HG03280 (cell line): ENCODE data around the gene RERE.

ENCODE experiments used
- ATAC-seq: cut with Tn5 transposase; IDR thresholded peaks from one replicate; pipeline ENCODE4 v1.9.1; 2021; ENCODE audit warnings: mild to moderate bottlenecking, moderate library complexity; ENCODE audit not compliant: unreplicated experiment

Gene RERE

DNA sequence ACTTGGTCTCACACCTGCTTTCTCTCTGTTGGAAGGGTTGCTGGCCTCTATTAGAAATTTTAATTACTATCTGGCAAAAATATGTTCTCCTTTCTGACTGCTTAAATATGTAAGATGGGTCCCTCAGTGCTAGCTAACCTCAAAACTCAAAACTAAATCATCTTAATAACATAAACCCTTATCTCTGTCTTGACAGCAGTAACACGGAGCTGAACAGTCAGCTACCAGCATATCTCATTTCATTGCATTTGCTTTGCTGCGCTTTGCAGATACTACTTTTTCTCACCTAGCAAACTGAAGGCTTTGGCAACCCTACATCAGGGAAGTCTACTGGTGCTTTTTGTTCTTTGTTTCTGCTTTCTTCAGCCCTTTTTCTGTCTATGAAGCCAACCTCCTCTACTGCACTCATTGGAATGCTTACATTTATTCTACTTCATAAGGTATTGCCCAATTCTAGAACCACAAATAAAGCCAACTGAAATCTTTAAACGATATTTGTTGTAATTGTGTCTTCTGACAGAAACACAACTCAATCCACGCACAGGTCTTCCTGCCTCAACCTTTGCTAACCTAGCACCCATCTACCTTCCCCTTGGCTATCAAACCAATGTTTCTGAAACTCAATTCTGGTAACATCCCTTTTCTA lies 95.6 kb downstream of the RERE start:
- no peak for ATAC-seq

DNA sequence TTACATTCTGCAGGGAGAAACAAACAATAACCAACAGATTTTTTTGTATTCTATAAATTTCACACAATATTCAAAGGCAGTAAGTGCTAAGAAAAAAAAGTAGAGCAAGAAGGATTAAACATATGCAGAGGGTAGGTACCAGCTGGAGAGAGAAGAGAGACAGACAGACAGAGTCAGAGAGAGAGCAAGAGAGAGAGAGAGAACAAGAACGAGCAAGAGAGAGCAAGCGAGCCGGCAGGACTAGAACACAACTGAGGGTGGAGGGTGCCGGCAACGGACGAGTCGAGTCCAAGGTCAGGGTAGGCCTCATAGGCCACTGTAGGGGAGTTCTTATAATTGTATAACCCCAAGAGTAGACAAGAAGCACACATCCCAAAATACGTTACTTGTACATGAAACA lies 97.1 kb downstream of the RERE start:
- ATAC-seq = no peak

DNA sequence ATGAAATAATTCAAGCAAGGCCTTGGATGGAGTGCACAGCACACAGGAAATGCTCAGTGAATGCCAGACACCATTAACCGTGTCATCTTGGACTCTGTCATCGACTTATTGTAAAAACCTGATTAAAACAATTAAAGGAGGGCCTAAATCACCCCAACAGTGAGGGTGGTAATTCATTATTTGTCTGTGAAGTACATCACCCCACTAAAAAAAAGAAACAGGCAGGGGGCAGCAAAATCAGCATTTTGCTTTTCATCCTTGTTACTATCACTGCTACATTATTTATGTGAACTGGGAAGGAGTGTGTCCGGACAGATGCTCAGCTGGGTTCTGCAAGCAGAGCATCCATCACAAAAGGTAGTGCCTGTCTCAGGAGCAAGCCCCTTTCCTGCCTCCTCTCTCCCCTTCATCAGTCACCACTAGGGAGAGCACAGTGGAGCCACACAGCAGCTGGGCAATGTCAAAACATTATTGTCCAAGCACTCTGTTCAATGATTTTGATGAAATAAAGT lies 98.5 kb downstream of the RERE start:
- no peak for ATAC-seq

DNA sequence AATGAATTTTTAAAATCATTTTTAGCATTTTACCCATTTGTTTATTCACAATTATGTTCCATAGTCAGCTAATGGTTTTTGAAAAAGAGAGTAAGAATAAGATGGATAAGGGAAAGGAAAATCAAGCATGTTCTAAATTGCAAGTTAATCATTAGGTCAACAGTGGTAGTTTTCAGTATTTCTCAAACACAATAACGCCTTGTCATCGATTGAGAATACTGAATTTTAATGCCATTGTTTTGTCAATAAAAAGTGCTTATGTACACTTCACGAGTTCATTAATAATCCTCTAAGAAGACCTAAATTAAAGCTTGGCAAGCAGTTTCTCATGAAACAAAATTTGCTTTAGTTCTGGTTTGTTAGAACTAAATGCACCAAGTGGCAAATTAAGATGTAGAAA lies 100.3 kb downstream of the RERE start:
- no peak for ATAC-seq

DNA sequence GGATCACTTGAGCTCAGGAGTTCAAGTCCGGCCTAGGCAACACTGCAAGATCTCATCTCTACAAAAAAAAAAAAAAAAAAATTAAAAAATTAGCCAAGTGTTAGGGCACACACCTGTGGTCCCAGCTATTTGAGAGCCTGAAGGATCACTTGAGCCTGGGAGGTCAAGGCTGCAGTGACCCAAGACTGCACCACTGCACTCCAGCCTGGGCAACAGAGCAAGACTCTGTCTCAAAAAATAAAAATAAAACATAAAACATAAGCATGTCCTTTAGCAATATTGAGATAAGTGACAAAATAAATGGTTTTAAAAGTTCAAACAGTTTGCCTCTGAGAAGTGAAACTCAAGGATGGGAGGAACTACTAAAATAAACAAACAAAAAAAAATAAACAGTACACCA lies 101.2 kb downstream of the RERE start:
- ATAC-seq = no peak

DNA sequence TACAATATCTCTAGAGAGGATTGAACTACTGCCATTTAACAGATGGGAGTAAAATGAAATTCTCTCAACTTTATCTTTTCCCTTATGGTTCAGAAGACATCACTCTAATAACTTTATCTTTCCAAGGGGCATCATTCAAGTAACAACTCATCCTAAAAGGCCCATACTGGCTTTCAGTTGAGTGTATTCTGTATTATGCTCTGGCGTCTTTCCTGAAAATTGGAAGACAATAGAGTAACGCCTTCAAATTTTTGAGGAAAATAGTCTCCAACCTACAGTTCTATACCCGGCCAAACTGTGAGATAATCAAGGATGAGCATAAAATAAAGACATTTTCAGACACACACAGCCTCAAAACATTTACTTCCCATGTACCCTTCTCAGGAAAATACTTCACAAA lies 103.3 kb downstream of the RERE start:
- ATAC-seq = no peak

DNA sequence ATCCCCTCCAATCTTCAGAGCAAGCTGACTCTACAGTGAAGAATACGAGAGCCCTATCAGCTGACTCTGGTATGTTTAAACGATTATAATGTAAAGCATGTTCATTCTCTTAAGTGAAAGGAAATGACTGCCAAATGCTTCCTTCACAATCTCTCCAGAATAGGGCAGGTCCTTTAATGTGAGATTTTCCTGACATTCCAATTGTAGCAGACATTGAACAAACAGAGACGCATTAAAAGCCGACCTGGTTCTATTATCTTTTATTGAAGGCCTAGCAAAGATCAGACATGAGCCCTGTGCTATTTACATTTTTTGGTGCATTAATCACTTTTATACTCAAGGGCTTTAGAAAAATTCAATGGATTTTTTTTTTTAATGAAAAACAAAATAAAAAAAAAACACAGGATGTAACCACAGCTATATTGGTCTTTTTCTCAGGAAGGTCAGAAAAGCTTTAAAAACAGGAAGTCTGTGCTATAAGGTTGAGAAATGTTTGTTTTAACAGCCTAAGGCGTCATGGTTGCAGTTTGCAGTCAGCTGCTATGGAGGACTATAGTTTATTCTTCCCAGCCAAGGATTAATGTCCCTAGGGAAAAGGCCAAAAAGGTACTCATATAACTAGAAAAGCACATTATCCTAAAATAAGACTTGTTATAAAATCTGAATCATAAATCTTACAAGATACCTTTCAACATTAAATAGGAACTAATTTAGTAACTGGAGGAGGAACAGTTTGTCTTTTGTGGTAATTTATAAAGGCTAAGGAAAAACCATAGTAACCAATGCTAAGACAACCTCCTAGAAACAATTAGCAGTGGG lies 104.8 kb downstream of the RERE start:
- no peak for ATAC-seq

DNA sequence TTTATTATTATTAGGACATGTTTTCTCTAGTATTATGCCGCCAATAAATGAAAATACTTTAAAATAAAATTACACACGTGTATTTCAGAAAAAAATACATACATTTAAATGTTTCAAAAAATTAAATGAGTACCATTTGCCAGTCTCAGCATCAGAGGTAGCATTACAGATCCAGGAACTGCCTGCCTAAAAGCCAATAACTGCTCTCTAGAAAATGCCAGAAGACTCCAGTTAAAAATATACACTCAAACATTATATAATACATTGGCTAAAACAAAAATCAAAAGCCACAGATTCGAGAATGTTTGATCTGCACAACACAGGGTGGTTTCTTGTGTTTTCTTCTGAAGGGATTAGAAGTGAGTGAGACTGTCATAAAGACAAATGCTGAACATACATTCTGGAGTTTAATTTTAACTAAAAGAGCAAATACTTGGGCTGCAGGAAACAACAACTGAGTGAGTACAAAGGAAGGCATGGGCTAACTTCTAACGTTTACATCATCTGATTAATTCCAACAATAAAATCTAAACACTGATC lies 105.5 kb downstream of the RERE start:
- no peak for ATAC-seq

DNA sequence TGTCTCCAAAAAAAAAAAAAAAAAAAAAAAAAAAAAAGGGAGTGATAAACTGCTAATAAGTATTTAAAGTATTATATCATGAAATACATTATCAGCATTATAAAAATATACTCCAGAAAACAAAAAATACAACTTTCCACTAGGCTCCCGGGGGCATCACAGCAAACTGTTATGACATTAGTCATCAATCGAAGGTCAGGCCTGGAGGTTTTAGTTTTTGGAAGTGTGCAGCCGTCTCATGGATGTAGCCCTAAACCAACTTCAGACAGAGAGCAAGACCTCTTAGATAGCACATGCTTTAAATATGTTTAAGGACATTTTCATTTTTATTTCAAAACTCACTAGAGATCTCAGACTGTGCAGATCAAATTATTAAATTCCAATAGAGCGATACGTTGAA lies 106.3 kb downstream of the RERE start:
- ATAC-seq = no peak

DNA sequence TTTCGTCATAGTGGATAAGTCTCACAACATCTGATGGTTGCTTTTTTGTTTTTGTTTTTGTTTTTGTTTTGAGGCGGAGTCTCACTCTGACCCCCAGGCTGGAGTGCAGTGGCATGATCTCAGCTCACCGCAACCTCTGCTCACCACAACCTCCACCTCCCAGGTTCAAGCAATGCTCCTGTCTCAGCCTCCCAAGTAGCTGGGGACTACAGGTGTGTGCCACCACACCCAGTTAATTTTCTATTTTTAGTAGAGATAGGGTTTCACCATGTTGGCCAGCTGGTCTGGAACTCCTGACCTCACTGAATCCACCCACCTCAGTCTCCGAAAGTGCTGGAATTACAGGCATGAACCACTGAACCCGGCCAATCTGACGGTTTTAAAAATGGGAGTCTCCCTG lies 109.2 kb downstream of the RERE start:
- no peak for ATAC-seq

DNA sequence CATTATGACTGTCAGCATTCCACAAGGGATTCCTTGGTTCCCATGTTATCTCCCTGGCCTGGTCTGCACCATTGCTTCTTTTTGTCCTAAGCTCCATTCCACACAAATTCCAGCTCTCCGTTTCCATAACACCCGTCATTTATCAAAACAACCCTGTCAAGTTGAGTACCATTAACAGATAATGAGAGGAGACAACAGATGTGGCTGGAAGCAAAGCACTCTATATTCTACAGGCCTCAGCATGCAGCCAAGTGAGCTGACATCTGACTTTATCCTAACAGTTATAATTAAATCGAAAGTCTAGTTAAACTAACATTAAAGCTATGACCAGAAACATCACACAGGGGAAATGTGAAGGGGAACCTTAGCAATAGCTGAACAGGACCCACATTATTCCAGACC lies 110.4 kb downstream of the RERE start:
- ATAC-seq = no peak

DNA sequence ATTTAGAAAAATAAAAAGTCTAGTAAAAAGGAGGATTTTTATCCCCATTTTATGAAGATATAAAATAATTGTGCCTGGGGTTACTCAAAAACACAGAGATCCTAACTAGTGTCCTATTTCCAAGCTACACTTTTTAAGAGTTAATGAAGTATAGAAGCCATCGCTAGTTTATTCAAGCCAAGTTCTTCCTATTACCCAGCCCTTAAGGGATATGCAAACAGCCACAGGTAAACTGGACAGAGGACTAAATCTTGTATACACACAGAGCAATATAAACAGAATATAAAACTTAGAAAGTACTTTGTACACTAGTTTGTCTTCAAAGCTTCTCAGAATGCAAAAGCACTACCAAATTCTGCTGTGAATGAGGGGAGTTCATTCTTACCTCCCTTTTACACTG lies 111.1 kb downstream of the RERE start:
- ATAC-seq = no peak

DNA sequence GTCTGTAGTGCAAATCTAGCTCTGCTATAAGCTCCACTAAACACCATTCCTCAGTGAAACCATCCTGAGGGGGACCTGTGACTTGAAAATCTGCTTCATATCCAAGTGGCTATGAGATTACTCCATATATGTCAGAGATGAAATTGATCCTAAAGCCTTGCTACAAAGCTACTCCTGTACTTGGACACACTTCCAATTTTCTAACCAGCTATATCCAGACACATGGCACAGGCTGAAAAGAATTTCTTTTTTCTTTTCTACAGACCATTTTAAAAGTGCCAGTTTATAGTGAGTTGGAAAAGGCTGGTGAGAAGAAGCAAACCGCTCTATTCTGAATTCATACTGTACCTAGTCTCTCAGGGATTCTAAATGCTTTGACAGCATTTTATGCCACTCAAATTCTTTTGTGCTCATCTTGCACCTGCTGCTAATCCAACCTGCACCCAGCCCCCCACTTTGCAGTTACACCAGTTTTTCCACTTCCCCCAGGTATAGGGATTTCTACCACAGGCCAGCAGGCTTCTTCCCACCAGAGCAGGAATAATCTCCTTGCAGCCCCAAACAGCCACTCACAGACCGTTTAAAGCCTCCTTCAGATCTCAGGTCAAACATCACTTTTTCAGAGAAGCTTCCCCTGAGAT lies 112.5 kb downstream of the RERE start:
- ATAC-seq = no peak

DNA sequence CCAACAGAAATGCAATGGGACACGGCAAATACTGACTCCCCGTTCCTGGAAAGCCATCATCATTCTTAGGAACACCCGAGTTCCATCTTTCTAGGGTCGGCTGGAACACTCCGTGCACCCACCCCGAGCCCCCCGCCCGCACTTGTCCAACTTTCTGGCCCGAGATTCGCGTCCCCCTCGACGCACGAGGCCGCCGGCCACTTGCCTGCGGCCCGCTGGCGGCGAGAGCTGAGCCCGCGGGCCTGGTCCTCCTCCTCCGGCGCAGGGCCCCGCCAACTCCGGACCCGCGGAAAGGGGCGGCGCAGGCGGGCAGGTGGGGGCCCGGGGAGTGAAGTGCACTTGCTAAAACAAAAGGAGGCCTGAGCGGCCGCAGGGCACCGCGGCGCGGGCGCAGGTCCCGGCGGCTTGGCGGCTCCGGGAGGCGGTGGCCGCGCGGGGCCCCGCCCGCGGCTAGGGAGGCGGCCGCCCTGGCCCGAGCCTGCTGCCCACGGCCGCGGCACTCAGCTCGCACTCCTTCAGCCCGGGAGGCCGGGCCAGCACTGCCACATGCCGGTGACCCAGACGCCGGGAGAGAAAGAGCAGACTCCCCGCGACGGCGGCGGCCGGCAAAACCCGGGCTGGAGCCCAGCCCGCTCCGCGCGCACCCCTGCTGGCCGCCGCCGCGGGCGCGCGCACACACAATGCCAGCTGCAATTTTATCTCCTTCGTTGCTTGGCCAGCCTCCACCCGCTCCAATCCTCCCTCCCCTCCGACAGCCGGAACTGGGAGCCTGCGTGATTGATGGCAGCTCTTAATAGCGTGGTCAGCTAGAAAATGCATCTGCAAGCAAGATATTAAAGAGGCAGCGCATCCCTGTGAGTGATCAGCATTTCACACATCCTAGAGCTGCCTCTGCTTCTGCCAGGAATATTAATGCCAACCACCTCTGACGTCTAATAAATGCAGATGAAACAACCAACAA lies 114.3 kb downstream of the RERE start:
- peak; percentile 74 for ATAC-seq

DNA sequence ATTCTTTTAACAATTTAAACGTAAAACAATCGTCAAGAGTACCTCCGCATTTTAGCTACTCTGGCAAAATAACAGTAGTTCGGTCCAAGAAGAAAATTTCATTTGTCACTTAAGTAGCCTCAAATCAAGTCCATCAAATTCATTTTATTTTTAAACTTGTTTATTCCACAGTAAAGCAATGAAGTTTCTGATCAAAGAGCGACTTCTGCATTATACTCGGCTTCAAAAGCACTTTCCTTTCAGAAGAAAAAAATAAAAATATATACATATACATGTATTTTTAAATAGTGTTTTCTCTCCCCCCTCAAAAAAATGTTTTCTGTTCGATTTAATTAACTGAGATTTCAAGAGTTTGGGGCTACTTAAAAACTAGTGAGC lies 115.0 kb downstream of the RERE start:
- no peak for ATAC-seq

DNA sequence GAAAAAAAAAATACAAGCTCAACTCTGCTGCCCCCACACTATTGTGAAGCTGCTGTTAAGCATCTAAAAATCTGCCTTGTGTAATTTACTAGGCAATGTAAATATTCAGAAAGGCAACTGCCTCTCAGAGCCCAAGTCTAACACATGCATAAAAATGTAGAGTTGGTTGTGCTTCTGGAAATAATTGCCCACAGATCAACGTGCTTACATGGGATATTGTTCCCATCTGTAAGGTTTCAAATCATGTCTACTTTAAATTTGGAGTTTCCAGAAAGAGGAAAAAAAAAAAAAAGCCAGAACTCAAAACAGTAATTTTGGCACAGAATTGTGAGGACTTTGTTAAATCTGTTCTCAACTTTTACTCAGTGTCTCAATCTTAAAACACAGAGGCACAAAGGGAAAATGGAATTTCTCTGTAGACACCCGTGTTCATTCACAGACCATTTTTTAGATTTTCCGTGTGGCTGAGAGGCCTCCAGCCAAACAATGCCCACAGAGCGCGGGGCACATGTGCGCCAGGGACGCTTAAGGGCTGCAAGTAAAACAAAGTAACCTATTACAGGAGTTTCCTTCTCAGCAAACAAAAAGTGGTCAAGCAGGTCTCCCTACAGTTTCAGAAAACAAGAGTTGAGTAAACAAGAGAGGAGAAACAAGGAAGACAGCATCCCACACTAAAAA lies 115.5 kb downstream of the RERE start:
- no peak for ATAC-seq

DNA sequence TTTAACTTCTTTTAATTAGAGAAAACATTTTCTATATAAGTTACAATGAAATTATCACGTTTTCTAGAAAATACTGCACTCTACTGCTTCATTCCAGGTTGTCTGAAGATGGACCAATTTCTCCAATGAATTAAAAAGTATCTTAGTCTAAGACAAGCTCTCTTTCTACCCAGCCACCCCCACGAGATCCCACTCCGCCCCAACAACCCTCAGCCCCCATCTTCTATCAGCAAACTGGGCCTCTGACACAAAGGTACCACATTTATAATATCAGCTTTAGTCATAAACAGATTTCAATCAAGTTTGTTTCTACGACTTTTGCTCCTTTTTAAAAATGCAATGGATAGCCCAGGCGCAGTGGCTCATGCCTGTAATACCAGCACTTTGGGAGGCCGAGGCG lies 117.8 kb downstream of the RERE start:
- no peak for ATAC-seq

DNA sequence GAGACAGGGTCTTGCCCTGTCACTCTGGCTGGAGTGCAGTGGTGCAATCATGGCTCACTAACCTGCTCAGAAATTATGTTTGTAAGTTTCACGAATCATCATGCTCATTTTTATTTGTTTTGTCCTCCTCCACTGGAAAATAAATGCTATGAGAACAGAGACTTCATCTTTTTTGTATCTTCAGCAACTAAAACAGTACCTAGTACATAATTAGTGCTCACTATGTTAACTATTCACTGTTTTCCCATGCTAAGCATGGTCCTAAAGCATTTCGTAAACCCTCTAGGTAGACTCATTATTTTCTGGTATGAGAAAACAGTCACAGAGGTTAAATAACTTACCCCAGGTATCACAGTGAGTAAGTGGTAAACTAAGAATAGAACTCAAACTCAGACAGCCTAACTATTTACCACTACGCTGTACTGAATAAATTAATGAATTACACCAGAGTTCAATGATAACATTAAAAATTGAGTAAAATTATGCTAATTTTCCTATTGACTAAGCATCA lies 118.4 kb downstream of the RERE start:
- ATAC-seq = no peak

DNA sequence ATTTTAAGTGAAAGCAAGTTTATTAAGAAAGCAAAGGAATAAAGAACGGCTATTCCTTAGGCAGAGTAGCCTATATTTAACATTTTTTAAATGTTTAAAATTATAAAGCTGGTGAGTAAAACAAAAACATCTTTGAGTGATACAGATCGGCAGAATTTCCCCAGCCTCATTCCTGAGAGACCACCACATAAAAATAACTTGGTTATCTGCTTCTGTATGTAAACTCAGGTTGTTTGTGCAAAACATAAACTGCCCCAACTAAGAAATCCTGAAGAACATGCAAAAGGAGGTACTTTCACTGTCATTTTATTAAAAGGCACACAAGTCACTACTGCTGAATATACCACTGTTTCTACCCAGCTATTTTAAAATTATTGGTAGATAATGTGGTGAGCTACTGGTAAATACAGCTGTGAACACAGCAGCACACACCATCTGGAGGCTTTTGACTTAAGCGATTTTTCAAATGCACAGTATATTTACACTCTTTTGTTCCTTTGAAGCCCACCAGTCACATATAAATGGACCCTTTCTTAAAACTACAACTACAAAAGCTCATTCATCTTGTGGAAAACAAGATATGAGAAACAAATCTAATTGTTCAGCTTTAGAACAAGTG lies 119.3 kb downstream of the RERE start:
- no peak for ATAC-seq
